OCI-LY3 (cell line): Measurements from ENCODE around the gene SH3RF3.

Experiments
- CTCF ChIP-seq: fragments of 200-600, 300-600 bp; sonication (generic); IDR thresholded peaks from 2 replicates; pipeline ENCODE4 v1.5.1; 2014; ENCODE audit warnings: antibody characterized with exemption, low read length, low read depth
- EZH2phosphoT487 ChIP-seq: fragments of 200-600 bp; shearing (Covaris generic); IDR thresholded peaks from 2 replicates; pipeline ENCODE4 v1.6.1; 2018; ENCODE audit warnings: antibody characterized with exemption, mixed run types, low read depth

GRCh38 chr2:109247812-109248211 lies 118.8 kb downstream of the SH3RF3 start:
- TF ChIP-seq CTCF: no peak
- no peak for TF ChIP-seq EZH2phosphoT487
